Hypothalamus (tissue), 51 donors: ENCODE results near the gene LLGL1.

Experiments
- DNase-seq, 51 donors: peaks; one replicate each; lab custom pipeline; 2025; lab: John Stamatoyannopoulos, UW

Gene LLGL1

GRCh38 chr17:18263885-18264682, 38.6 kb downstream of the LLGL1 start:
- no peak for DNase-seq

- DNase-seq = no peak
Observed at GRCh38 chr17:18267366-18267765, 41.9 kb downstream of the LLGL1 start.

- no peak for DNase-seq
Observed at GRCh38 chr17:18267927-18268711, 42.7 kb downstream of the LLGL1 start.

GRCh38 chr17:18270046-18270931, 44.9 kb downstream of the LLGL1 start:
- DNase-seq = no peak

DNA sequence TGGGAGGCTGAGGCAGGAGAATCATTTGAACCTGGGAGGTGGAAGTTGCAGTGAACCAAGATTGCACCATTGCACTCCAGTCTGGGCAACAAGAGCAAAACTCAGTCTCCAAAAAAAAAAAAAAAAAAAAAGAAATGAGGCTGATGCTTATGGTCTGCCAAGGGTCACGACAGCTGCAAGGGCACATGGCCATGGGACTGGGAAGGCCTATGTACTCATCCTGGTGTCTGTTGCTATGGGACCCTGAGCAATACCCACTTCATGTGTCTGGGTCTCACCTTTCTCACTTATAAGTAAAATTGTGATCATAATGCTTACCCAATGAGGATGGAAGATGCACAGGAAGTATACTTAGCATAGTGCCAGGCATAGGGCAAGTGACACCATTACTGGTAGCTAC, 51.6 kb downstream of the LLGL1 start:
- no peak for DNase-seq

DNA sequence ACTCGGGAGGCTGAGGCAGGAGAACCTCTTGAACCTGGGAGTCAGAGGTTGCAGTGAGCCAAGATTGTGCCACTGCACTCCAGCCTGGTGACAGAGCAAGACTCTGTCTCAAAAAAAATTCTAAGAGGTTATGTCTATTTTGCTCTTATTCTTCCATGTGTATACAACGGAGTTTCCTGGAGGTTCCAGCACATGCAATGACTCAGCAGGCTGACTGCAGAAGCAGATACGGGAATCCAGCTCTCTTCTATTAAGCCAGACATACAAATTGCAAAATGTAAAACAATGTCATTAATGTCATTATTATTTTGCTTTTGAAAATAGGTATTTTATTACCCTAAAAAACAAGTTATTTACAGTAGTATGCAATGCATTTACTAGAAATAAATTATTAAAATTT, 53.4 kb downstream of the LLGL1 start:
- no peak for DNase-seq

GRCh38 chr17:18280249-18280648, 54.8 kb downstream of the LLGL1 start:
- DNase-seq = no peak

GRCh38 chr17:18280766-18281371, 55.4 kb downstream of the LLGL1 start:
- DNase-seq = no peak

DNA sequence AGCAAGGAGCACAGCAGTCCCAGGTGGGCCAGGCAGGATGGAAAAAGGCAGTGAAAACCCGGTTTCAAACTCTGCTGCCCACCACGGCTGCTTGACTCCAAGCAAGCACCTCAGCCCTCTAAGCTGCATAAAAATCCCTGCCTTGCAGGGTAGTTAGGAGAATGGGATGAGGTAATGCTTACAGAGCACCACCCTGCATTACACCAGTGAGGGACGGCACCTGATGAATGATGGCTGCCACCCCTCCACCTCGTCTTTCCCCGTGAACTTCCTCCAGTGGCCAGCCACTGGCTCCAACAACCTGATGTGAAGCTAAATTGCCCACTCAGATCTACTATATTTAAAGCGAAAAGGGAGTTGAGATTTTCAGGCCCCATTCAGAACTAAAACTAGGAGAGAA, 56.4 kb downstream of the LLGL1 start:
- no peak for DNase-seq

DNA sequence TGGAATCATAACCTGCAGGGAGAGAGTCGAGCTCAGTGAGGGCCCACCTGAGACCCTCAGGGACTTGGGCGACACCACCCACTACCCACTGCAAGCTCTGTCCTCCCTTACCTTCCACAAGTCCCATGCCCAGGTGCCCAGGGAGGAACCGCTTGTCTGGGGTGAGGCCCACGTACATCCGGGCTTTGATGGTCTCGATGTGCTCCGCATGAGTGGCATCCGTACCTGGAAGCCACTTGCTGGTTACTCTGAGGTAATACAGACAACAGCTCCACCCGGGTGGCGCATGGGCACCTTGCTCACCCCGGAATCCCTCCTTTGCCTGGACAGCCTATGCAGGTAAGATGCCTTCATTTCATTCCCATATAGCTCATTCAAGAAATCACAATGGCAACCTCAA, 59.9 kb downstream of the LLGL1 start:
- DNase-seq = no peak

DNA sequence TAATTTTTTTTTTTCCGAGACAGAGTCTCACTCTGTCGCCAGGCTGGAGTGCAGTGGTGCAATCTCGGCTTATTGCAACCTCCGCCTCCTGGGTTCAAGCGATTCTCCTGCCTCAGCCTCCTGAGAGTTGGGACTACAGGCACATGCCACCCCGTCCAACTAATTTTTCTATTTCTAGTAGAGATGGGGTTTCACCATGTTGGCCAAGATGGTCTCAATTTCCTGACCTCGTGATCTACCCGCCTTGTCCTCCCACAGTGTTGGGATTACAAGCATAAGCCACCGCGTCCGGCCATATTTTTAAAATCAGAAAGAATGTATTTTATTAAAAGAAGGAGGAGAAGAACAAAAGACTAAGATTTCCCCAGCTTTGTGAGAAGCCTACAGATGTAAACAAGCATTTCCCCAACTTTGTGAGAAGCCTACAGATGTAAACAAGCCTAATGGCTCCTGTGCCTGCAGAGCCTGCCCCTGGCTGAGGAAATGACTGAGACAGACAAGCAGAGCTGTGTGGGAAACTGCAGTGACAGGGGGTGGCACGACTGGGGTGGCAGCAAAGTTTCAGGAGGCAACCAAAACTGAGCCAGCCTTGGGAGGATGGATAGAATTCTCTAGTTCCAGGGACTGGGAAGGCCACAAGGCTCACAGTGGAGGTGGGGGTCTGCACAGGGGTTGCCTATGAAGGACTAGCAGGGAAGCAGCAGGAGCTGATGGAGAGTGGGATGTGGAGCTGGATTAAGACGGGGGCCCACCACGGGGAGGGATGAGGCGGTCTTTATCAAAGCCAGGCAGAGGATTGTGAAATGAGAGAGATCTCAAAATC, 66.5 kb downstream of the LLGL1 start:
- no peak for DNase-seq
